ENCODE data around the gene RELA. TPM values are rescaled to one million over a fixed set of nuclear protein-coding genes. Genes with fewer than 3 reads are reported as not detected.
"Not testable (repeated sequence)": the region's sequence is repeated elsewhere in the genome, so short reads cannot be mapped to it uniquely, and the experiment has no call there.

The RELA gene
- total RNA-seq, 1 experiment from 2014 or later = 83.0 TPM

GRCh38 chr11:65639623-65640482, 22.9 kb downstream of the RELA start:
- no peak for DNase-seq (ENCODE audit: unreplicated experiment)
- CTCF ChIA-PET = interaction anchor here (0.7 kb wide), 1 partner anchor 188 kb away, joined by 3 read pairs; no protein-coding TSS in a partner anchor
- intact Hi-C loops (cut with micrococcal nuclease) = no loop called here
- TF ChIP-seq, protein P1, sequence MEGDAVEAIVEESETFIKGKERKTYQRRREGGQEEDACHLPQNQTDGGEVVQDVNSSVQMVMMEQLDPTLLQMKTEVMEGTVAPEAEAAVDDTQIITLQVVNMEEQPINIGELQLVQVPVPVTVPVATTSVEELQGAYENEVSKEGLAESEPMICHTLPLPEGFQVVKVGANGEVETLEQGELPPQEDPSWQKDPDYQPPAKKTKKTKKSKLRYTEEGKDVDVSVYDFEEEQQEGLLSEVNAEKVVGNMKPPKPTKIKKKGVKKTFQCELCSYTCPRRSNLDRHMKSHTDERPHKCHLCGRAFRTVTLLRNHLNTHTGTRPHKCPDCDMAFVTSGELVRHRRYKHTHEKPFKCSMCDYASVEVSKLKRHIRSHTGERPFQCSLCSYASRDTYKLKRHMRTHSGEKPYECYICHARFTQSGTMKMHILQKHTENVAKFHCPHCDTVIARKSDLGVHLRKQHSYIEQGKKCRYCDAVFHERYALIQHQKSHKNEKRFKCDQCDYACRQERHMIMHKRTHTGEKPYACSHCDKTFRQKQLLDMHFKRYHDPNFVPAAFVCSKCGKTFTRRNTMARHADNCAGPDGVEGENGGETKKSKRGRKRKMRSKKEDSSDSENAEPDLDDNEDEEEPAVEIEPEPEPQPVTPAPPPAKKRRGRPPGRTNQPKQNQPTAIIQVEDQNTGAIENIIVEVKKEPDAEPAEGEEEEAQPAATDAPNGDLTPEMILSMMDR (IDR thresholded peaks at IDR 0.05; ENCODE audit: unreplicated experiment) = no peak
- H3K4me3 Mint-ChIP-seq (ENCODE audit: unreplicated experiment) = no peak overlapping the region
- no peak overlapping the region for H3K27ac Mint-ChIP-seq (ENCODE audit: low read depth, unreplicated experiment)
- POLR2A ChIA-PET = interaction anchor here (0.6 to 1.3 kb wide), 3 partner anchors 8 to 19 kb away, joined by 3 to 7 read pairs (median 3); no protein-coding TSS in a partner anchor
- H3K27me3 Mint-ChIP-seq (ENCODE audit: insufficient read depth, unreplicated experiment) = no peaks in the 10 kb centered on the region
- BruUV-seq (replicated peaks) = no TSS peak
- H3K4me1 Mint-ChIP-seq (ENCODE audit: insufficient read depth, unreplicated experiment) = peaks cover 12% of the 10 kb centered on the region
- no peaks in the 10 kb centered on the region for H3K9me3 Mint-ChIP-seq (ENCODE audit: unreplicated experiment)
- H3K36me3 Mint-ChIP-seq (ENCODE audit: insufficient read depth, unreplicated experiment) = peaks cover 24% of the 10 kb centered on the region

DNA sequence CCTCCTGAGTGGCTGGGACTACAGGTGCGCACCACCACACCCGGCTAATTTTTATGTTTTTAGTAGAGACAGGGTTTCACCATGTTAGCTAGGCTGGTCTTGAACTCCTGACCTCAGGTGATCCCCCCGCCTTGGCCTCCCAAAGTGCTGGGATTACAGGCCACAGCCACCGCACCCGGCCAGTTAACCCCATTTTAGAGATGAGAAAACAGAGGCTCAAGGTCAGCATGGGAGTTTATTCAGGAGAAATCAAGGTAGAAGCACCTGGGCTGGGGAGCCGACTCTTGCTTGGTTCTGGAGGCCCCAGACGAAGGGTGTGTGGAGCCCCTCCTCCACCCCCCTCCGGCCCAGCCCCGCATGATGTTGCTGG, 23.5 kb downstream of the RELA start:
- peak overlapping the region; percentile 71 for H3K4me3 Mint-ChIP-seq (ENCODE audit: unreplicated experiment)
- BruUV-seq (replicated peaks); H3K27ac Mint-ChIP-seq (ENCODE audit: low read depth, unreplicated experiment); H3K27me3 Mint-ChIP-seq (ENCODE audit: insufficient read depth, unreplicated experiment); intact Hi-C loops (cut with micrococcal nuclease); H3K9me3 Mint-ChIP-seq (ENCODE audit: unreplicated experiment); DNase-seq (ENCODE audit: unreplicated experiment): not testable (repeated sequence)
- CTCF ChIA-PET = interaction anchor here (0.7 kb wide), 1 partner anchor 189 kb away, joined by 3 read pairs; no protein-coding TSS in a partner anchor
- peaks cover 30% of the 10 kb centered on the region for H3K36me3 Mint-ChIP-seq (ENCODE audit: insufficient read depth, unreplicated experiment)
- H3K4me1 Mint-ChIP-seq (ENCODE audit: insufficient read depth, unreplicated experiment) = peaks cover 12% of the 10 kb centered on the region
- POLR2A ChIA-PET = interaction anchor here (1.0 to 2.5 kb wide), 4 partner anchors 9 to 24 kb away, joined by 3 to 9 read pairs (median 6); partner anchors contain the start of gene PCNX3

- TF ChIP-seq, protein P1 (IDR thresholded peaks at IDR 0.05; ENCODE audit: unreplicated experiment) = peak; percentile 20
- no TSS peak for BruUV-seq (replicated peaks)
- Mint-ChIP-seq H3K4me3 (ENCODE audit: unreplicated experiment) (peak within 1 kb of the TSS; percentile 71), H3K27me3 (ENCODE audit: insufficient read depth, unreplicated experiment) (no peaks in the 10 kb centered on the region), H3K9me3 (ENCODE audit: unreplicated experiment) (no peaks in the 10 kb centered on the region), H3K27ac (ENCODE audit: low read depth, unreplicated experiment) (no peak within 1 kb of the TSS), H3K36me3 (ENCODE audit: insufficient read depth, unreplicated experiment) (peaks cover 39% of the 10 kb centered on the region), H3K4me1 (ENCODE audit: insufficient read depth, unreplicated experiment) (peaks cover 6% of the 10 kb centered on the region)
- ChIA-PET POLR2A (interaction anchor here (1.1 to 2.5 kb wide), 5 partner anchors 12 to 65 kb away, joined by 3 to 12 read pairs (median 7); partner anchors contain the start of gene RELA), CTCF (interaction anchor here (0.6 to 0.8 kb wide), 3 partner anchors 21 to 713 kb away, joined by 3 to 4 read pairs (median 3); no protein-coding TSS in a partner anchor)
- intact Hi-C loops (cut with micrococcal nuclease) = no loop called here
- peak; percentile 75 for DNase-seq (ENCODE audit: unreplicated experiment)
These were observed 24.8 kb downstream of the RELA start, which contains the start of gene SIPA1 for GRCh38 chr11:65637794-65638419. Gene SIPA1, plus strand, starts transcription at chr11:65638101. Its CDS starts 2,821 bp downstream, at chr11:65640922.

- BruUV-seq (replicated peaks) = no TSS peak
- TF ChIP-seq, protein P1 (IDR thresholded peaks at IDR 0.05; ENCODE audit: unreplicated experiment) = no peak
- ChIA-PET POLR2A (interaction anchor here (1.2 to 2.5 kb wide), 5 partner anchors 13 to 64 kb away, joined by 3 to 12 read pairs (median 7); partner anchors contain the start of genes PCNX3 and RELA), CTCF (interaction anchor here (0.6 kb wide), 2 partner anchors 68 to 89 kb away, joined by 3 read pairs; no protein-coding TSS in a partner anchor)
- Mint-ChIP-seq H3K27ac (ENCODE audit: low read depth, unreplicated experiment) (no peak overlapping the region), H3K4me3 (ENCODE audit: unreplicated experiment) (peak overlapping the region; percentile 71), H3K36me3 (ENCODE audit: insufficient read depth, unreplicated experiment) (peaks cover 45% of the 10 kb centered on the region), H3K9me3 (ENCODE audit: unreplicated experiment) (no peaks in the 10 kb centered on the region), H3K27me3 (ENCODE audit: insufficient read depth, unreplicated experiment) (no peaks in the 10 kb centered on the region), H3K4me1 (ENCODE audit: insufficient read depth, unreplicated experiment) (peaks cover 6% of the 10 kb centered on the region)
- intact Hi-C loops (cut with micrococcal nuclease) = no loop called here
- DNase-seq (ENCODE audit: unreplicated experiment) = no peak
These were observed 25.6 kb downstream of the RELA start for GRCh38 chr11:65637032-65637557.

All from MCF 10A (cell line).